ENCODE measurements around the gene RAB42. TPM values are rescaled to one million over a fixed set of nuclear protein-coding genes. Genes with fewer than 3 reads are reported as not detected.

RAB42 gene
- polyA plus RNA-seq, 3 donors: 0.12 to 0.23 TPM; not detected in 1

- TF ChIP-seq, protein P1, sequence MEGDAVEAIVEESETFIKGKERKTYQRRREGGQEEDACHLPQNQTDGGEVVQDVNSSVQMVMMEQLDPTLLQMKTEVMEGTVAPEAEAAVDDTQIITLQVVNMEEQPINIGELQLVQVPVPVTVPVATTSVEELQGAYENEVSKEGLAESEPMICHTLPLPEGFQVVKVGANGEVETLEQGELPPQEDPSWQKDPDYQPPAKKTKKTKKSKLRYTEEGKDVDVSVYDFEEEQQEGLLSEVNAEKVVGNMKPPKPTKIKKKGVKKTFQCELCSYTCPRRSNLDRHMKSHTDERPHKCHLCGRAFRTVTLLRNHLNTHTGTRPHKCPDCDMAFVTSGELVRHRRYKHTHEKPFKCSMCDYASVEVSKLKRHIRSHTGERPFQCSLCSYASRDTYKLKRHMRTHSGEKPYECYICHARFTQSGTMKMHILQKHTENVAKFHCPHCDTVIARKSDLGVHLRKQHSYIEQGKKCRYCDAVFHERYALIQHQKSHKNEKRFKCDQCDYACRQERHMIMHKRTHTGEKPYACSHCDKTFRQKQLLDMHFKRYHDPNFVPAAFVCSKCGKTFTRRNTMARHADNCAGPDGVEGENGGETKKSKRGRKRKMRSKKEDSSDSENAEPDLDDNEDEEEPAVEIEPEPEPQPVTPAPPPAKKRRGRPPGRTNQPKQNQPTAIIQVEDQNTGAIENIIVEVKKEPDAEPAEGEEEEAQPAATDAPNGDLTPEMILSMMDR (IDR thresholded peaks at IDR 0.05): no peak
- no peak overlapping the region for H2AFZ ChIP-seq (ENCODE audit: insufficient read depth, low read depth, low read length, poor library complexity, severe bottlenecking)
- peaks cover 45 to 63% of the 10 kb centered on the region in 2 donors for H3K36me3 ChIP-seq (replicated peaks in 1 of 2; ENCODE audit: control insufficient read depth in 1 of 2, insufficient read depth in 2 of 2, low read length in 2 of 2)
- intact Hi-C loops (cut with micrococcal nuclease): loop anchor here in 1 of 2 donors (5.0 kb wide), 1 partner anchor 84 kb away; no protein-coding TSS in a partner anchor
- no peaks in the 10 kb centered on the region for H3K4me1 ChIP-seq (ENCODE audit: control insufficient read depth in 1 of 2, insufficient read depth in 2 of 2, low read length in 2 of 2)
- no peak overlapping the region for H3K9ac ChIP-seq (ENCODE audit: insufficient read depth, low read length, poor library complexity, severe bottlenecking)
- H3K27me3 ChIP-seq (ENCODE audit: control insufficient read depth in 2 of 2, insufficient read depth in 2 of 2, low read length in 2 of 2): no peaks in the 10 kb centered on the region
- no peak overlapping the region for H3K4me3 Mint-ChIP-seq
- no peak for DNase-seq
- H3K36me3 Mint-ChIP-seq: peaks cover 51 to 52% of the 10 kb centered on the region in 2 donors
- H3K27me3 Mint-ChIP-seq (ENCODE audit: low read depth in 3 of 3): no peaks in the 10 kb centered on the region
- H3K79me2 ChIP-seq (ENCODE audit: insufficient read depth, low read length): no peaks in the 10 kb centered on the region
- WGBS (ENCODE audit: insufficient coverage): 81% methylated on average over 2 of the region's 3 CpGs
- no peak overlapping the region for H3K27ac Mint-ChIP-seq
- no peak overlapping the region for H3K4me2 ChIP-seq (replicated peaks; ENCODE audit: extremely low read depth, low read length, poor library complexity, severe bottlenecking)
- H3K4me3 ChIP-seq (replicated peaks in 1 of 3; ENCODE audit: low read depth in 2 of 3, low read length in 3 of 3): no peak overlapping the region
- no peaks in the 10 kb centered on the region for H3K9me3 ChIP-seq (replicated peaks in 1 of 2; ENCODE audit: control insufficient read depth in 1 of 2, insufficient read depth in 1 of 2, low read length in 2 of 2)
- H4K20me1 ChIP-seq (ENCODE audit: insufficient read depth, low read length): no peaks in the 10 kb centered on the region
- no peak overlapping the region for H3K27ac ChIP-seq (ENCODE audit: low read depth in 1 of 2, low read length in 2 of 2)
- H3K4me1 Mint-ChIP-seq: no peaks in the 10 kb centered on the region
- H3K9me3 Mint-ChIP-seq: peaks cover 0 to 1% (median 0%) of the 10 kb centered on the region in 7 donors
These were observed 9.6 kb downstream of the RAB42 start for GRCh38 chr1:28601696-28602095.

GRCh38 chr1:28602536-28603439 lies 10.7 kb downstream of the RAB42 start:
- no peak overlapping the region for H3K27ac ChIP-seq (ENCODE audit: low read depth in 1 of 2, low read length in 2 of 2)
- Mint-ChIP-seq H3K27me3 (ENCODE audit: low read depth in 3 of 3) (no peaks in the 10 kb centered on the region), H3K4me1 (no peaks in the 10 kb centered on the region), H3K9me3 (peaks cover 0 to 1% (median 0%) of the 10 kb centered on the region in 7 donors), H3K27ac (peak overlapping the region in 1 of 7 donors; percentile 66), H3K4me3 (no peak overlapping the region), H3K36me3 (peaks cover 55 to 58% of the 10 kb centered on the region in 2 donors)
- no peaks in the 10 kb centered on the region for H3K9me3 ChIP-seq (replicated peaks in 1 of 2; ENCODE audit: control insufficient read depth in 1 of 2, insufficient read depth in 1 of 2, low read length in 2 of 2)
- H2AFZ ChIP-seq (ENCODE audit: insufficient read depth, low read depth, low read length, poor library complexity, severe bottlenecking): no peak overlapping the region
- no peak overlapping the region for H3K9ac ChIP-seq (ENCODE audit: insufficient read depth, low read length, poor library complexity, severe bottlenecking)
- no peaks in the 10 kb centered on the region for H4K20me1 ChIP-seq (ENCODE audit: insufficient read depth, low read length)
- WGBS (ENCODE audit: insufficient coverage): 96% methylated on average over 9 of the region's 15 CpGs
- TF ChIP-seq, protein P1 (IDR thresholded peaks at IDR 0.05): peak; percentile 47
- DNase-seq: peak; percentile 29 to 55 (median 53)
- H3K4me3 ChIP-seq (replicated peaks in 1 of 3; ENCODE audit: low read depth in 2 of 3, low read length in 3 of 3): no peak overlapping the region
- peaks cover 56 to 74% of the 10 kb centered on the region in 2 donors for H3K36me3 ChIP-seq (replicated peaks in 1 of 2; ENCODE audit: control insufficient read depth in 1 of 2, insufficient read depth in 2 of 2, low read length in 2 of 2)
- intact Hi-C loops (cut with micrococcal nuclease): loop anchor here in 1 of 2 donors (5.0 kb wide), 1 partner anchor 85 kb away; no protein-coding TSS in a partner anchor
- no peaks in the 10 kb centered on the region for H3K4me1 ChIP-seq (ENCODE audit: control insufficient read depth in 1 of 2, insufficient read depth in 2 of 2, low read length in 2 of 2)
- no peaks in the 10 kb centered on the region for H3K27me3 ChIP-seq (ENCODE audit: control insufficient read depth in 2 of 2, insufficient read depth in 2 of 2, low read length in 2 of 2)
- no peaks in the 10 kb centered on the region for H3K79me2 ChIP-seq (ENCODE audit: insufficient read depth, low read length)
- no peak overlapping the region for H3K4me2 ChIP-seq (replicated peaks; ENCODE audit: extremely low read depth, low read length, poor library complexity, severe bottlenecking)

Measured in CD14-positive monocyte (primary cell).